SK-N-MC (cell line): Measurements from ENCODE around the gene CACNB2.

Experiments used
- EZH2 ChIP-seq: fragments of 200-600 bp; sonication (generic); IDR thresholded peaks from one replicate; pipeline ENCODE4 v1.6.1; 2017; ENCODE audit warnings: antibody characterized with exemption
- POLR2AphosphoS5 ChIP-seq: IDR thresholded peaks from 2 replicates; pipeline ENCODE4 v1.6.1; 2012; ENCODE audit warnings: mild to moderate bottlenecking, low read depth, low read length, borderline replicate concordance

GRCh38 chr10:18213271-18213670, 73.0 kb downstream of the CACNB2 start:
- TF ChIP-seq EZH2 = no peak
- no peak for TF ChIP-seq POLR2AphosphoS5
